ENCODE data around the gene GRP. TPM values are rescaled to one million over a fixed set of nuclear protein-coding genes. Genes with fewer than 3 reads are reported as not detected.
"Not testable (repeated sequence)": the region's sequence is repeated elsewhere in the genome, so short reads cannot be mapped to it uniquely, and the experiment has no call there.

Gene GRP
- total RNA-seq, 2 donors from 2014 or later, result not detected

GRCh38 chr18:59238385-59238784 is 18.4 kb downstream of the GRP start:
- no peak for ATAC-seq
- H3K36me3 Mint-ChIP-seq, result no peaks in the 10 kb centered on the region
- no peak overlapping the region for H3K4me3 Mint-ChIP-seq
- H3K27ac Mint-ChIP-seq, result no peak overlapping the region
- H3K9me3 Mint-ChIP-seq, result peaks cover 8% of the 10 kb centered on the region
- no peak for DNase-seq (ENCODE audit: low spot score)
- no peaks in the 10 kb centered on the region for H3K4me1 Mint-ChIP-seq (ENCODE audit: low read depth in 2 of 2)
- peaks cover 4 to 23% of the 10 kb centered on the region in 2 donors for H3K27me3 Mint-ChIP-seq

- Mint-ChIP-seq H3K36me3 (no peaks in the 10 kb centered on the region), H3K4me1 (ENCODE audit: low read depth in 2 of 2) (no peaks in the 10 kb centered on the region), H3K27me3 (peaks cover 4 to 23% of the 10 kb centered on the region in 2 donors), H3K27ac (no peak overlapping the region), H3K4me3 (no peak overlapping the region), H3K9me3 (peaks cover 8% of the 10 kb centered on the region)
- DNase-seq (ENCODE audit: low spot score), result no peak
- no peak for ATAC-seq
These were observed 19.7 kb downstream of the GRP start for GRCh38 chr18:59239642-59240041.

GRCh38 chr18:59242906-59243305 is 22.9 kb downstream of the GRP start:
- H3K4me3 Mint-ChIP-seq, result no peak overlapping the region
- H3K9me3 Mint-ChIP-seq, result peaks cover 3% of the 10 kb centered on the region
- H3K36me3 Mint-ChIP-seq, result no peaks in the 10 kb centered on the region
- peaks cover 19 to 33% of the 10 kb centered on the region in 2 donors for H3K27me3 Mint-ChIP-seq
- no peak overlapping the region for H3K27ac Mint-ChIP-seq
- ATAC-seq (no peak), DNase-seq (ENCODE audit: low spot score) (no peak)
- no peaks in the 10 kb centered on the region for H3K4me1 Mint-ChIP-seq (ENCODE audit: low read depth in 2 of 2)

GRCh38 chr18:59246796-59247195 is 26.8 kb downstream of the GRP start:
- Mint-ChIP-seq H3K36me3 (no peaks in the 10 kb centered on the region), H3K4me3 (no peak overlapping the region), H3K27ac (no peak overlapping the region), H3K9me3 (no peaks in the 10 kb centered on the region), H3K4me1 (ENCODE audit: low read depth in 2 of 2) (no peaks in the 10 kb centered on the region), H3K27me3 (peaks cover 25 to 48% of the 10 kb centered on the region in 2 donors)
- ATAC-seq (no peak), DNase-seq (ENCODE audit: low spot score) (no peak)

GRCh38 chr18:59249199-59249774 is 29.3 kb downstream of the GRP start:
- Mint-ChIP-seq H3K4me1 (ENCODE audit: low read depth in 2 of 2) (no peaks in the 10 kb centered on the region), H3K4me3 (no peak overlapping the region), H3K27me3 (peaks cover 31 to 62% of the 10 kb centered on the region in 2 donors), H3K9me3 (no peaks in the 10 kb centered on the region), H3K27ac (no peak overlapping the region), H3K36me3 (no peaks in the 10 kb centered on the region)
- ATAC-seq (no peak), DNase-seq (ENCODE audit: low spot score) (no peak)

GRCh38 chr18:59255491-59255890 is 35.5 kb downstream of the GRP start:
- not testable (repeated sequence) for H3K4me1 Mint-ChIP-seq (ENCODE audit: low read depth in 2 of 2); DNase-seq (ENCODE audit: low spot score); H3K4me3 Mint-ChIP-seq; H3K27ac Mint-ChIP-seq; H3K36me3 Mint-ChIP-seq; ATAC-seq; H3K9me3 Mint-ChIP-seq
- peaks cover 18 to 37% of the 10 kb centered on the region in 2 donors for H3K27me3 Mint-ChIP-seq

- H3K9me3 Mint-ChIP-seq; H3K27ac Mint-ChIP-seq; DNase-seq (ENCODE audit: low spot score); H3K36me3 Mint-ChIP-seq; ATAC-seq; H3K4me1 Mint-ChIP-seq (ENCODE audit: low read depth in 2 of 2); H3K4me3 Mint-ChIP-seq: not testable (repeated sequence)
- H3K27me3 Mint-ChIP-seq, result peaks cover 37 to 53% of the 10 kb centered on the region in 2 donors
These were observed 41.9 kb downstream of the GRP start for GRCh38 chr18:59261842-59262241.

- not testable (repeated sequence) for DNase-seq (ENCODE audit: low spot score)
These were observed 42.3 kb downstream of the GRP start for GRCh38 chr18:59262243-59262642.

GRCh38 chr18:59263661-59264060 is 43.7 kb downstream of the GRP start:
- no peak overlapping the region for H3K4me3 Mint-ChIP-seq
- no peaks in the 10 kb centered on the region for H3K9me3 Mint-ChIP-seq
- peaks cover 46 to 63% of the 10 kb centered on the region in 2 donors for H3K27me3 Mint-ChIP-seq
- no peak overlapping the region for H3K27ac Mint-ChIP-seq
- H3K36me3 Mint-ChIP-seq, result no peaks in the 10 kb centered on the region
- DNase-seq (ENCODE audit: low spot score) (no peak), ATAC-seq (no peak)
- H3K4me1 Mint-ChIP-seq (ENCODE audit: low read depth in 2 of 2), result peaks cover 0 to 4% of the 10 kb centered on the region in 2 donors

More at GRCh38 chr18:59262243-59262642, 42.3 kb downstream of the GRP start:
- not testable (repeated sequence) for H3K4me3 Mint-ChIP-seq; H3K9me3 Mint-ChIP-seq; H3K4me1 Mint-ChIP-seq (ENCODE audit: low read depth in 2 of 2); H3K36me3 Mint-ChIP-seq; ATAC-seq; H3K27ac Mint-ChIP-seq
- H3K27me3 Mint-ChIP-seq, result peaks cover 38 to 57% of the 10 kb centered on the region in 2 donors

GRCh38 chr18:59264121-59264571 is 44.2 kb downstream of the GRP start:
- Mint-ChIP-seq H3K9me3 (no peaks in the 10 kb centered on the region), H3K4me3 (no peak overlapping the region), H3K27ac (no peak overlapping the region), H3K36me3 (no peaks in the 10 kb centered on the region), H3K4me1 (ENCODE audit: low read depth in 2 of 2) (peaks cover 0 to 4% of the 10 kb centered on the region in 2 donors), H3K27me3 (peaks cover 45 to 63% of the 10 kb centered on the region in 2 donors)
- DNase-seq (ENCODE audit: low spot score) (no peak), ATAC-seq (no peak)

GRCh38 chr18:59264651-59265245 is 44.8 kb downstream of the GRP start:
- no peak overlapping the region for H3K27ac Mint-ChIP-seq
- H3K27me3 Mint-ChIP-seq, result peaks cover 45 to 62% of the 10 kb centered on the region in 2 donors
- H3K36me3 Mint-ChIP-seq, result peaks cover 4% of the 10 kb centered on the region
- no peaks in the 10 kb centered on the region for H3K9me3 Mint-ChIP-seq
- peak overlapping the region; percentile 15 for H3K4me3 Mint-ChIP-seq
- ATAC-seq, result peak in 1 of 2 donors; percentile 55
- H3K4me1 Mint-ChIP-seq (ENCODE audit: low read depth in 2 of 2), result peaks cover 4 to 7% of the 10 kb centered on the region in 2 donors
- no peak for DNase-seq (ENCODE audit: low spot score)

GRCh38 chr18:59265246-59265973 is 45.5 kb downstream of the GRP start:
- Mint-ChIP-seq H3K4me3 (peak overlapping the region; percentile 15), H3K27me3 (peaks cover 48 to 65% of the 10 kb centered on the region in 2 donors), H3K36me3 (peaks cover 6% of the 10 kb centered on the region), H3K4me1 (ENCODE audit: low read depth in 2 of 2) (peaks cover 6 to 8% of the 10 kb centered on the region in 2 donors), H3K9me3 (no peaks in the 10 kb centered on the region), H3K27ac (no peak overlapping the region)
- ATAC-seq (peak; percentile 43 to 56), DNase-seq (ENCODE audit: low spot score) (no peak)

- Mint-ChIP-seq H3K27ac (no peak overlapping the region), H3K4me3 (peak overlapping the region; percentile 2), H3K27me3 (peaks cover 49 to 65% of the 10 kb centered on the region in 2 donors), H3K4me1 (ENCODE audit: low read depth in 2 of 2) (peaks cover 6 to 8% of the 10 kb centered on the region in 2 donors), H3K9me3 (no peaks in the 10 kb centered on the region), H3K36me3 (peaks cover 6% of the 10 kb centered on the region)
- no peak for DNase-seq (ENCODE audit: low spot score)
- ATAC-seq, result no peak
These were observed 46.0 kb downstream of the GRP start for GRCh38 chr18:59265974-59266369.

- DNase-seq (ENCODE audit: low spot score) (no peak), ATAC-seq (no peak)
- Mint-ChIP-seq H3K4me1 (ENCODE audit: low read depth in 2 of 2) (peaks cover 6 to 8% of the 10 kb centered on the region in 2 donors), H3K9me3 (no peaks in the 10 kb centered on the region), H3K27me3 (peaks cover 54 to 65% of the 10 kb centered on the region in 2 donors), H3K4me3 (peak overlapping the region; percentile 2), H3K27ac (no peak overlapping the region), H3K36me3 (peaks cover 6% of the 10 kb centered on the region)
These were observed 46.5 kb downstream of the GRP start for GRCh38 chr18:59266459-59266858.
